ENCODE data around the gene RPL36. TPM values are rescaled to one million over a fixed set of nuclear protein-coding genes. Genes with fewer than 3 reads are reported as not detected.

Gene RPL36
- total and polyA plus RNA-seq, 8 donors: 524 to 1,510 (median 728) TPM

GRCh38 chr19:5644037-5644436, 46.1 kb upstream of the RPL36 start:
- Histone ChIP-seq H3K27ac (no peak overlapping the region), H3K27me3 (no peaks in the 10 kb centered on the region), H3K9me3 (no peaks in the 10 kb centered on the region), H3K36me3 (peaks cover 0 to 40% (median 20%) of the 10 kb centered on the region in 3 donors), H3K4me3 (no peak overlapping the region), H3K4me1 (peaks cover 0 to 8% (median 0%) of the 10 kb centered on the region in 3 donors)
- TF ChIP-seq CTCF (IDR thresholded peaks at IDR 0.05): no peak
- no peak for DNase-seq
- WGBS, 2 donors: 84 to 93% methylated on average over 2 of the region's 2 CpGs
- intact Hi-C loops (cut with DNase I): no loop called here
- FAIRE-seq: no peak
- no peak for ATAC-seq

- FAIRE-seq: no peak
- peaks cover 0 to 8% (median 0%) of the 10 kb centered on the region in 3 donors for H3K4me1 ChIP-seq
- no peak overlapping the region for H3K4me3 ChIP-seq
- H3K9me3 ChIP-seq: no peaks in the 10 kb centered on the region
- peak in 2 of 4 donors; percentile 38 to 63 for ATAC-seq
- peak in 1 of 6 donors; percentile 4 for DNase-seq
- WGBS, 2 donors: 66 to 75% methylated on average over 5 of the region's 5 CpGs
- intact Hi-C loops (cut with DNase I): no loop called here
- no peak for TF ChIP-seq CTCF (IDR thresholded peaks at IDR 0.05)
- no peaks in the 10 kb centered on the region for H3K27me3 ChIP-seq
- no peak overlapping the region for H3K27ac ChIP-seq
- H3K36me3 ChIP-seq: peaks cover 0 to 49% (median 27%) of the 10 kb centered on the region in 3 donors
These were observed 44.7 kb upstream of the RPL36 start for GRCh38 chr19:5645409-5645808.

- 83 to 87% methylated on average over 4 of the region's 4 CpGs for WGBS, 2 donors
- intact Hi-C loops (cut with DNase I): no loop called here
These were observed 43.4 kb upstream of the RPL36 start for GRCh38 chr19:5646703-5647102.

GRCh38 chr19:5648464-5648863, 41.6 kb upstream of the RPL36 start:
- H3K27me3 ChIP-seq: no peaks in the 10 kb centered on the region

More at GRCh38 chr19:5646703-5647102, 43.4 kb upstream of the RPL36 start:
- TF ChIP-seq CTCF (IDR thresholded peaks at IDR 0.05): no peak
- H3K4me3 ChIP-seq: no peak overlapping the region
- FAIRE-seq: no peak
- H3K9me3 ChIP-seq: no peaks in the 10 kb centered on the region
- H3K27me3 ChIP-seq: no peaks in the 10 kb centered on the region
- DNase-seq: peak in 1 of 6 donors; percentile 5
- H3K36me3 ChIP-seq: peaks cover 5 to 62% (median 37%) of the 10 kb centered on the region in 3 donors
- no peak for ATAC-seq
- H3K4me1 ChIP-seq: peaks cover 0 to 8% (median 0%) of the 10 kb centered on the region in 3 donors
- no peak overlapping the region for H3K27ac ChIP-seq

More at GRCh38 chr19:5648464-5648863, 41.6 kb upstream of the RPL36 start:
- FAIRE-seq (no peak), ATAC-seq (no peak), DNase-seq (no peak)
- no peak for TF ChIP-seq CTCF (IDR thresholded peaks at IDR 0.05)
- peaks cover 5 to 80% (median 41%) of the 10 kb centered on the region in 3 donors for H3K36me3 ChIP-seq
- no peaks in the 10 kb centered on the region for H3K9me3 ChIP-seq
- intact Hi-C loops (cut with DNase I): no loop called here
- H3K4me3 ChIP-seq: no peak overlapping the region
- H3K27ac ChIP-seq: no peak overlapping the region
- no peaks in the 10 kb centered on the region for H3K4me1 ChIP-seq
- WGBS, 2 donors: 85 to 89% methylated on average over 9 of the region's 11 CpGs

Data from pancreas (tissue), 10 donors.